GM12891 (cell line): ENCODE data around the gene RASGRP3.

ENCODE experiments used
- DNase-seq: peaks from one replicate; pipeline ENCODE4 v3.0.0; 2011; ENCODE audit warnings: low spot score; ENCODE audit not compliant: insufficient read length
- FAIRE-seq: peaks from 2 replicates; lab custom pipeline; 2011; peaks lifted over from hg19 to GRCh38; lab: Jason Lieb, UNC
- PAX5 ChIP-seq: IDR thresholded peaks from 2 replicates; pipeline ENCODE4 v1.6.1; 2011; ENCODE audit warnings: low read length, moderate library complexity, mild to moderate bottlenecking; ENCODE audit not compliant: insufficient read depth, severe bottlenecking
- POLR2A ChIP-seq: IDR thresholded peaks from 2 replicates; pipeline ENCODE4 v1.6.1; 2011; ENCODE audit warnings: low read depth, low read length, control low read depth
- POLR2AphosphoS5 ChIP-seq: IDR thresholded peaks from 2 replicates; pipeline ENCODE4 v1.6.1; 2011; ENCODE audit warnings: low read depth, low read length, control low read depth
- POU2F2 ChIP-seq: IDR thresholded peaks from 2 replicates; pipeline ENCODE4 v1.6.1; 2011; ENCODE audit warnings: low read depth, mild to moderate bottlenecking, control low read depth, low read length, moderate library complexity
- SPI1 ChIP-seq: IDR thresholded peaks from 2 replicates; pipeline ENCODE4 v1.6.1; 2011; ENCODE audit warnings: low read depth, low read length, control low read depth
- TAF1 ChIP-seq: IDR thresholded peaks from 2 replicates; pipeline ENCODE4 v1.6.1; 2011; ENCODE audit warnings: low read depth, low read length, control low read depth

RASGRP3 gene

GRCh38 chr2:33478968-33479731 lies 2.7 kb downstream of the RASGRP3 start:
- DNase-seq = no peak
- peak; percentile 92 for FAIRE-seq
- TF ChIP-seq SPI1 (no peak), POU2F2 (no peak), POLR2A (peak; percentile 60), TAF1 (no peak), POLR2AphosphoS5 (peak; percentile 66)

- DNase-seq = no peak
- FAIRE-seq = peak; percentile 84
- no peak for TF ChIP-seq POU2F2
- TF ChIP-seq POLR2AphosphoS5 = no peak
- no peak for TF ChIP-seq POLR2A
- no peak for TF ChIP-seq PAX5
- no peak for TF ChIP-seq SPI1
- no peak for TF ChIP-seq TAF1
Measured at GRCh38 chr2:33482518-33482917, 6.1 kb downstream of the RASGRP3 start.

GRCh38 chr2:33484042-33484621 lies 7.7 kb downstream of the RASGRP3 start:
- TF ChIP-seq POLR2AphosphoS5 (no peak), POLR2A (no peak; the same call in 1 of the 2 replicates), SPI1 (peak; percentile 91), TAF1 (no peak), POU2F2 (no peak)
- DNase-seq (no peak), FAIRE-seq (no peak)

DNA sequence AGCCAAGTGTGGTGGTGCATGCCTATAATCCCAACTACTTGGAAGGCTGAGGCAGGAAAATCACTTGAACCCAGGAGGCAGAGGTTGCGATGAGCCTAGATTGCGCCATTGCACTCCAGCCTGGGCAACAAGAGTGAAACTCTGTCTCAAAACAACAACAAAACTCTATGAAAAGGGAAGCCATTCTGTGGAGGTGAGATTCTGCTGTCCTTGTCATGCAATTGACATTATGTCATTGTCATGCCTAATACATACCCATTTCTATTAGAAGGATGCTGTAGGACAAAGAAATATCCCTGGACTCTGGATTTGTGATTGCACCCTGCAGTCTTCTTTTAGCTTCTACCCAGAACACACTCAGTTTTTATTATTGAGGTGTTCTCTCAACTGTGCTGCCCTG lies 8.6 kb downstream of the RASGRP3 start:
- FAIRE-seq = peak; percentile 28
- DNase-seq = no peak
- TF ChIP-seq TAF1 (no peak), POLR2AphosphoS5 (no peak), POLR2A (no peak), SPI1 (no peak), POU2F2 (no peak), PAX5 (no peak)

DNA sequence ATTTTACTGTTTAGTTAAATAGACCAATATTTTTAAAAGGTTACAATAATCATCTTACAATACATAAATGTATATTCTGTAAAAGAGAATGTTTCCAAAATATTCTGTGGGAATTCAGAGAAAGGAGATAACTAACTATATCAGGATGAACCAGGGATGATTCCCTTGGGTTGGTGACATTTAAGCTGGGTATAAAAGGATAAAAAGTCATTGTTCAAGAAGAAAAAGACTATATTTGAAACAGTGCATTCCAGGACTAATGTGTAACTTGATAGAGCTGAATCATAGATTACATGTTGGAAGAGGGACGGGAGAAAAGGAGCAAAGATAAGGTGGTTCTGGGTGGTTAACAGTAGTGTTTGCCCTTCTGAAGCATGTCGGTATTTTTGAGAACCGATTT lies 10.1 kb downstream of the RASGRP3 start:
- FAIRE-seq (peak; percentile 41), DNase-seq (no peak)
- TF ChIP-seq TAF1 (no peak), SPI1 (no peak), POLR2A (no peak), POLR2AphosphoS5 (no peak), PAX5 (no peak), POU2F2 (no peak)

DNA sequence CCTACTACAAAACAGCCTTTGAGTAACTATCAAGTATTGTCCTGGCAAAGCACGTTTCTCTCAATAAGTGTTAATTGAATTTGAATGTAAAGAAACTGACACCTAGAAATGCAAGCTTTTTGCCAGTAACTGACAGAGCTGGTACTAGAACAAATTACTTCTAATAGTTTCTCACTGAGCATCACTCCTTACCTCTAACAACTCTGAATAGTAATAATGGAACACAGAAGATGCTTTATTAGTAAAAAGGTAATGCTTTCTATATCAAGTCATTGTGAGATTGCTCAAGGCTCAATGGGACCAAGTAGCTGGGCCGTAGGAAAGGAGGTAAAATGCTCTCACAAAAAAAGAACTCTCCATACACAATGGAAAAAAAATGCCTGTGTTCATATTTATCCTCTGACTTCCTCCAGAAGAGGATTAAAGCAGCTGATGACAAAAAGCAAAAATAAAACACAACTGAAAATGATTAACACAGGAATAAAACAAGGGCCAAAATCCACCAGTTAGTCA lies 11.8 kb downstream of the RASGRP3 start:
- peak; percentile 65 for FAIRE-seq
- TF ChIP-seq POLR2AphosphoS5 (0 out of 2 replicates have a peak, but pooled peaks have one; percentile 12), POU2F2 (no peak), TAF1 (no peak), PAX5 (no peak), SPI1 (no peak), POLR2A (peak; percentile 12; the same call in 1 of the 2 replicates)
- DNase-seq = no peak

- TF ChIP-seq POU2F2 (no peak), POLR2AphosphoS5 (no peak), POLR2A (no peak; the same call in 1 of the 2 replicates), PAX5 (no peak), SPI1 (no peak), TAF1 (no peak)
- DNase-seq (no peak), FAIRE-seq (peak; percentile 91)
Measured at GRCh38 chr2:33488715-33489540, 12.5 kb downstream of the RASGRP3 start.

- DNase-seq (no peak), FAIRE-seq (no peak)
- no peak for TF ChIP-seq POLR2AphosphoS5
Measured at GRCh38 chr2:33489835-33490431, 13.5 kb downstream of the RASGRP3 start.
